ENCODE measurements around the gene KCNJ6.

KCNJ6 gene

DNA sequence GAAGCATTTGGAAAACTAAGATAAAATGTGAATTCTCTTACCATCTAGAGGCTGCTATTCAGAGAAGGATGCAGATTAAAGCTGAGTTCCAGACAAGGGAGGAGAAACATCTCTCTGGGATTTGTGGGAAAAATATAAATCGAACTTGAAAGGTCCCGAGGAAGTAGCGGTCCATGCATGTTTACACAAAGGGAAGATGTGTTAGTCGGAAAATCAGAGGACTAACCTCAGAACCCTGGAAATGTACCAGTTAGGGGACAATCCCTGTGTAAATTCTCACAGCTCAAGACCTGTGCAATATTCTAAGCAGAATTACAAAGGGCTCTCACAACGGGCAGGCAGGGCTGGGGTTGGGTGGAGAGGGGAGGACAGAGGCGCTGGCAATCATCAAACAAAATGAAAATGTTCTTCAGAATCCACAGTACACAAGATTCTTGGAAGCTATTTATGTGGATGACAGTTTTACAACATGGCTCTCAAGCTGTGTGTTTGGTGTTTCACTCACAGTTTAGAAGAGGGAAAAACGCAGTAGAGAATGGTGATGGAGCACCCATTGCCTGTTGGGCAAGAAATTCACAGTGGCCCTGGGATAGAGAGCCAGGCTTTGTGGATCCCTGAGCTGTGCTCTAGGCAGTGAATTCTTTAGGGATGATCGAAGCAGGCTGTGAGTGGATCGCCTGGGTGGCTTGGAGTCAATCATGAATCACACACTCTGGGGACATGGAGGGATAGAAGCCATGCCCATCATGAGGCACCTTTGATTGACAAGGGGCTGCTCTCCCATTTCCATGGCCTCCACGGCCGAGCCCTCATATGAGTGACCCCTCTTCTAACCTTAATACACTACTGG is 47.6 kb downstream of the KCNJ6 start:
- no peak for DNase-seq
- TF ChIP-seq GATA1 (IDR thresholded peaks at IDR 0.05; ENCODE audit: low read depth, low read length) (no peak), POLR2A (IDR thresholded peaks at IDR 0.05; ENCODE audit: low read length) (no peak)

DNA sequence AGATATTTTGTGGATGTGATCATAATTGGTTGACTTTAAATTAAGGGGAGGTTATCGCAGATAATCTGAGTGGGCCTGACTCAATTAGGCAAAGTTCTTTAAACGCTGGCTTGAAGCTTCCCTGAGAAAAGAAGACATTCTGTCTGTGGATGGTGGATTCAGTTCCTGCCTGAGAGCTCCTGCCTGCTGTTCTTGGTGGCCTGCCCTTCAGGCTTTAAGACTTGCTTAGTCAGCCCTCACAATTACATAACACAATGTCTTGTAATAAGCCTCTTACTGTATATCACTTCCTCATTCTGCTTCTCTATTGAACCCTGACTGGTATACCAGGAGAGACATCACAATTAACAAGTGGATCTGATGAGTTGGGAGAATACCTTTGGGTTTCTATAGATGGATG is 50.2 kb downstream of the KCNJ6 start:
- no peak for TF ChIP-seq GATA1 (IDR thresholded peaks at IDR 0.05; ENCODE audit: low read depth, low read length)
- no peak for TF ChIP-seq POLR2A (IDR thresholded peaks at IDR 0.05; ENCODE audit: low read length)
- DNase-seq = no peak

DNA sequence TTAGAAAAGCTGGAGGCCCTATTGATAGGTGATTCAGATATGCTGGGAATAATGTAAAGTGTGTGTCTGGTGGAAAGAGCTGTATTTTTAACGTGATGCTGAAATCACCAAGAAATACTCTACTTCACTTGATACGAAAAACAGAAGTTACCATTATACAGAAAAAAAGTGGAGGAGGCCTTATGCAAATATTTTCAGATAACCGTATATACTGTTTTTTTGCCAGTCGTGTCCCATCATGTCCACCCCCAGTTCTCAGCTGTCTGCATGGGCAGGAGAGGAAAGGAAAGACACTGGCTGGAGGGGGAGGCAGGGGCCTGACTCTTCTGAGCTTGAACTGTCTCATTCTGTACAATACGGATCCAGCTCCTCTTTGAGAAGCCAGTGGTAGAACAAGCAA is 51.1 kb downstream of the KCNJ6 start:
- no peak for TF ChIP-seq POLR2A (IDR thresholded peaks at IDR 0.05; ENCODE audit: low read length)
- TF ChIP-seq GATA1 (IDR thresholded peaks at IDR 0.05; ENCODE audit: low read depth, low read length) = no peak
- DNase-seq = no peak

DNA sequence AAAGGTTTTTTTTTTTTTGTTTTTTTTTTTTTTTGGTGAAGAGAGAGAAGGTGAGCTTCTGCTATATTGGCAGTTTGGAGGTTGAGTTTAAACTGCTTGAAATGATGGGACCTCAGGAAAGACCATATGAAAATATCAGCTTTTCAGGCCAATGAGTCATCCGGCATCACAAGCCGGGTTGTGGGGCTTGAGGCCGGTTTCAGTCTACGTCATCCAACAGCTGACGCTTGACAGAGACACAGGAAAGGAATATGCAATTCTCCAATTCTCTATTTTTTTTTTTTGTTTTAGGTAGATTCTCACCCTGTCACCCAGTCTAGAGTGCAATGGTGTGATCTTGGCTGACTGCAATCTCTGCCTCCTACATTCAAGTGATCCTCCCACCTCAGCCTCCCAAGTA is 52.4 kb downstream of the KCNJ6 start:
- no peak for TF ChIP-seq GATA1 (IDR thresholded peaks at IDR 0.05; ENCODE audit: low read depth, low read length)
- TF ChIP-seq POLR2A (IDR thresholded peaks at IDR 0.05; ENCODE audit: low read length) = no peak
- no peak for DNase-seq

DNA sequence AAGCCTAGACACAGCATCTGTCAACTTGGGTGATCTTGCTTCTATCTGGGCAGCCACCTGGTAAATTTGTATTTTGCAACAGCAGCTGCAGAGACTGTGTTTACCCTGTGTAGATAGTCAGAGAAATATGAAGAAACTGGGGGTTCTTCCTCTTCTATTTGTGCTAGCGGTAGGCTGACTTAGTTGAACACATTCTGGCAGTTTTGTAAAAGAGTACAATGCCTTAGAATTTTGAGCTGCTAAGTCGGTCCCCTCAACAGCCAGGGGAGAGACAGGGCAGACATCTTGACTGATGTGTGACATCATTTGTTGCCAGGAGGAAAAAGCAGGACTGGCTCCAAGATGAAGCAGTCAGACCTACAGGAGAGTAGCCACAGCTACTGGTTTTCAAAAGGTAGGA is 53.7 kb downstream of the KCNJ6 start:
- DNase-seq = no peak
- no peak for TF ChIP-seq GATA1 (IDR thresholded peaks at IDR 0.05; ENCODE audit: low read depth, low read length)
- no peak for TF ChIP-seq POLR2A (IDR thresholded peaks at IDR 0.05; ENCODE audit: low read length)

DNA sequence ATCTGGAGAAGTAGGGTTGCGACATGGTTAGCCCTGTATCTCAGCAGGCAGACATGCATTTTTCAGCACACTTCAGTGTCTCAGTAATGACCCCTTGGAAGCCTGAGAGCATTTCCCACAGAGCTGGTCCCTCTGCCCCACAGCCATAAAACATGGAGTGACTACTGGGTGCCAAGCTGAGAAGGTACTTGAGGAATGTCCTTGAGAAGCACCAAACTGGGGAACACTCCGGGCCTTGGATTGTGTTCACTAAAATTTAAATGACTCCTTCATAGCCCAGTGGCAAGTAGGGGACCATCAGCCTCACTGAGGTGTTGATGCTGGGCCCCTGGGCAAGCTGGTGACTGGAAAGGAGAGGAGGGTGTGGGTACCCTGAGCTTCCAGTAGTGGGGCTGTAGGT is 54.7 kb downstream of the KCNJ6 start:
- TF ChIP-seq GATA1 (IDR thresholded peaks at IDR 0.05; ENCODE audit: low read depth, low read length) (no peak), POLR2A (IDR thresholded peaks at IDR 0.05; ENCODE audit: low read length) (no peak)
- DNase-seq = no peak

DNA sequence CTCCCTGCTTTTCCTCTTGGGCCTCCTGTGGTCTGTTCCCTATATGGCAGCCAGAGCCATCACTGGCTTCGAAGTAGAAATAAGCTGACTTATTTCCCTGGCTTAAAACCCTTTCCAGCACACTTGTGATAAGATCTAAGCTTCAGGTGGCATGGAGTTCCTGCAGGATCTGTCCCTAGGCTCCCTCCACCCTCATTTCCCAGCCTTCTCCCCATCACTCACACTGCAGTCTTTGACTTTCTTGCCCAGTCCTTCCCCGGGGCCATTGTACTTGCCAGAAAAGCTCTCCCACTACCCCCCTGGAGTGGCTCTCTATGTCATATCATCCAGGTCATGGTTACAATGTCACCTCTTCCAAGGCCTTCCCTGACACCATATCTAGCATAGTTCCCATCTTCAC is 55.8 kb downstream of the KCNJ6 start:
- no peak for TF ChIP-seq GATA1 (IDR thresholded peaks at IDR 0.05; ENCODE audit: low read depth, low read length)
- TF ChIP-seq POLR2A (IDR thresholded peaks at IDR 0.05; ENCODE audit: low read length) = no peak
- DNase-seq = no peak

DNA sequence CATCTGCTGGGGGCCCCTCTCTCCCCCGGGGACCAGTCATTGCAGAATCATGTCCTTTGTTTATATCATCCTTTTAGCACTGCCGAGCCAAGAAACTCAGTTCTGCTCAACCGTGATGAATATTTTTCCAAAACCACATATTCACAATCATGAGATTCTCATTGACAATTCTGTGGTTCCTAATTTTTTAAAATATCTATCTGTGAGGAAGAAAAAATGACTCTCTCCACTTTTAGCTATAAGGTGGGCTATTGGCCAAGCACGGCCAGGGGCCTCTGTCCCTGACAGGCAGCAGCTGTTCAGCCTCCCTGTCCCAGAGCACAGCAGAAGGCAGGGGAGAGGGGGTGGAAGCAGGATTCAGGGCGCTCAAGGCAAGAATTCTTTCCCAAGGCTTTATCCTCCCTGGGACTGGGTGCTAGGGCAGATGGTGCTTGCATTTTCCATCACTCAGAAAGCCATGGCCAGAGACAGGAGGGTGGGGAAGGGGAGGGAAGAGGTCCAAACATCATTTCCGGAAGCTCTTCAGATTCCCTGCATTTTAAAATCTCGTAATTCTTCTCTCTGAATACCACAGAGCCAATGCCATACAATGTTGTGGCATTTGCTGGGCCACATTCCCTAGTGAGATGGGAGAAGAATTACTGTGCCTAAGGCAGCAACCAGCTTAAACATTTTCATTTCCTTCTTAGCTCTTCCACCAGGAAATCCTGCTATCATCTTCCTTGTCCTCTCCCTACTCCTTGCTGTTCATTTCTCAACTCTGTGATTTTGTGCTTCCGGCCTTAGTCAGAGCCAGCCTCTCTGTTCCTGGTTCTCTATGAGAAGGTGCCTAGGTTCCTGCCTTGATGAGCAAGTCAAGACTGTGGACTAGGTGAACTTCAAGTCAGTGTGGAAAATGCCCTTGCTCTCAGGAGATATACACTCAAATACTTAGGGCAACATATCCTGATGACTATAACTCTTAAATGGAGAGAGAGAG is 60.3 kb downstream of the KCNJ6 start:
- DNase-seq = no peak
- TF ChIP-seq GATA1 (IDR thresholded peaks at IDR 0.05; ENCODE audit: low read depth, low read length) (no peak), POLR2A (IDR thresholded peaks at IDR 0.05; ENCODE audit: low read length) (no peak)

DNA sequence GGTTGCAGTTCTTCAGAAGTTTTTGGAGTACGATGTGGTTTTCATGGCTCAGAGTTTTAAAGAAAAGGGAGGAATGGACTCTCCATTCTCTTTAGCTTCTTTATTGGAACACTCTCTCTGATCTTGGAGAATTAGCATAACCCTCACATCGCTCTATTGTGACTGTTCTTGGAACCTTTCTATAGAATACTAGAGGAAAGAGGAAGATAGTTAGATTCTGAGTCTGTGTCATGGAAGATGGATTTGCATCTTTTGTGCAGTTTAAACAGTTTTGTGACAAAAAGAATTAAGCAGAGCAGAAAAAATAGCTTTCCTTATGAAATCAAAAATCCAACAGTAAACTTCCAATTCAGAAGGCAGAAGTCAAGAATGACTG is 61.0 kb downstream of the KCNJ6 start:
- no peak for TF ChIP-seq POLR2A (IDR thresholded peaks at IDR 0.05; ENCODE audit: low read length)
- TF ChIP-seq GATA1 (IDR thresholded peaks at IDR 0.05; ENCODE audit: low read depth, low read length) = no peak
- DNase-seq = no peak

DNA sequence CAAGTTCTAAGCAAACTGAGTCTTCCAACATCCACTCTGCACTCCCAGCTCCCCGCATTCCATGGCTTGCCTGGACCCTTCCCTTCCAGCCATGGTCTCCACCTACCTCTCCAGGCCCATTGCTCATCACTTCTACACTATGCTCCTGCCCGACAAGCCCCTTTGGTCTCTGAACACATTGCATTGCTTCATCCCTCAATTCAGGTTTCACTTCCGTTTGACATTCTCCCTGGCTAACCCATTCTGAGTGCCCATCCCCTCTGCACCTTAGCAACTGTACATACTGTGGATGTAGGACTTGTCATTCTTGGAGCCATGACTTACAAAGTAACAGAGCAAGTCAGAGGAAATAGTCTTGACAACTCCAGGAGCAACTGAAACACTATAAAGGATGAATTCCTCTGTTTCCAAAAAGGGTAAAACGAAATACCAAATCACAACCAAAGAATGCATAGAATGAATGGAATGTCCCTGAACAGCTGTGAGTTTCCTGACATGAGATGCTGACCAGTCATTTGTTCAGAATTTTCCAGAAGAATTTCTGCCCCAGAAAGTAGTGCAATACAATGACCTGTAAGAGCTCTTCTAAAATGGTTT is 66.7 kb downstream of the KCNJ6 start:
- no peak for DNase-seq
- TF ChIP-seq POLR2A (IDR thresholded peaks at IDR 0.05; ENCODE audit: low read length) = no peak
- TF ChIP-seq GATA1 (IDR thresholded peaks at IDR 0.05; ENCODE audit: low read depth, low read length) = no peak

DNA sequence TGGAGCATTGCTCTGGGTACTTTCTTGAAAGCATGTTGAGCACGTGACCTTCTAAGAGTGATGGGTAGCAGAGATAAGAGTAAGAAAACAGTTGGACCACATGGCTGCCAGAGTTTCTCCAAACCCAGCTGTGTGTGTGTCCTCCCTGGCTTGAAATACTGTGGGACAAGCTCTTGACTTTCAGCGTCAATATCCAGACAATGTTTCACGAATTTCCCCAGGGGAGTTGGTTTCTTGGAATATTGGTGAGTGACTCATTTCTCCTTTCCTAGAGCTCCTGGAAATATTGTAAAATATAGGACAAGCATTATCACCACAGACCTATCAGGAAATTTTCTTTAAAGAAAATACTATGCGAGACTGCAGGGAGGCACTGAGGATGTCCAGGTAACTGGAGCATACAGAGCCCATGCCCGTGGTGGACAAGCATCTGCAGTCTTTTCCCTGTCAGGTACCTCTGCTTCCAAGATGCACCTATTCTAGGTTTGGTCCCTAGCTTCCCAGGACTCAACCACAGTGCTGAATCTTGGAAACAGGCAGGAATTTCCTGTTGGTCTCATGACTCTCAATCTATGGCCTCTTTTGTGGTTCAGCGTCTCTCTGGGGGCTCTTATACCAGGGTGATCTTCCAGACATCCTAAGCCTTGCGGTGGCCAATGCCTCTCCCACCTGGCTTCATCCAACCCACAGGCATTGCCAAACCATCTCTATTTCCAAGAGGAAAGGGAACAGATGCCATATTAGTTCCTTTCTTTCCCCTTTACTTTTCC is 67.4 kb downstream of the KCNJ6 start:
- TF ChIP-seq POLR2A (IDR thresholded peaks at IDR 0.05; ENCODE audit: low read length) (no peak), GATA1 (IDR thresholded peaks at IDR 0.05; ENCODE audit: low read depth, low read length) (no peak)
- no peak for DNase-seq

DNA sequence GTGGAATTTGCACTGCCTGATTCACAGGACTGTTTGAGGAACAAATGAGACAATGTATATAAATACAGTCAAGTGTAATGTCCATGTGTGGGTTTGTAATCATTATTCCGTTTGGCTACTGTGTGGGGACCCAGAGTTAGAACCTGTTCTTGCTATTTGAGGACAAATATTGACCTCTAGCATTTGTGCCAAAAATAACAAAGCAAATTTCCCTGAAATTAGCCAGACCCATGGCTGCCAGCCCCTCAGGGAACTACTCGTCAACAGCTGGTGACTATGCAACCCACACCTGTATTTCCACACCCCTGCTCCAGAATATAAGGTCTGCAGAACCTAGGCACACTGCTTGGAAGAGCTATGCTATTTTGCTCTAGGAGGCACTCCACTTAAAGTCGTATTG is 70.7 kb downstream of the KCNJ6 start:
- no peak for DNase-seq
- no peak for TF ChIP-seq POLR2A (IDR thresholded peaks at IDR 0.05; ENCODE audit: low read length)
- TF ChIP-seq GATA1 (IDR thresholded peaks at IDR 0.05; ENCODE audit: low read depth, low read length) = no peak

DNA sequence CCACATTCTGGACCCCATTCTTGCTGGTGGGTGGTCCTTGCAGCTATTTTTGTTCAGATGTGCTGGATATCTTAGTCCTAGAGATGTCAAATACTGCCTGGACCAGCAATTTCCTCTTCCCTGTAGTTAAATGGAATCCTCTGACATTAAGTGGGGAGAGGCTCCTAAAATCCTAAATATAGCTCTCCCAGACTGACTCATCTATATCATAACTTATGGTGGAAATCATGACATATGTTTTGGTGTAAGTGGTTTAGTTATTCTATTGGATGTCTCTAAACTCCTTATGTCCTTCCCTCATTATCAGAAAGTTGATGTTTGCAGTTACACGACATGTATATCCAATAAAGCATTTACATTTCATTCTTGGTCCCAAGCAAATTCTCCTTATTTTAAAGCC is 73.1 kb downstream of the KCNJ6 start:
- TF ChIP-seq POLR2A (IDR thresholded peaks at IDR 0.05; ENCODE audit: low read length) (no peak), GATA1 (IDR thresholded peaks at IDR 0.05; ENCODE audit: low read depth, low read length) (no peak)
- DNase-seq = no peak

All from erythroblast (primary cell).